Measurements from ENCODE around the gene OSBPL9. TPM values are rescaled to one million over a fixed set of nuclear protein-coding genes. Genes with fewer than 3 reads are reported as not detected.

The OSBPL9 gene
- total and polyA plus RNA-seq, 8 donors = 63.1 to 139 (median 114) TPM

DNA sequence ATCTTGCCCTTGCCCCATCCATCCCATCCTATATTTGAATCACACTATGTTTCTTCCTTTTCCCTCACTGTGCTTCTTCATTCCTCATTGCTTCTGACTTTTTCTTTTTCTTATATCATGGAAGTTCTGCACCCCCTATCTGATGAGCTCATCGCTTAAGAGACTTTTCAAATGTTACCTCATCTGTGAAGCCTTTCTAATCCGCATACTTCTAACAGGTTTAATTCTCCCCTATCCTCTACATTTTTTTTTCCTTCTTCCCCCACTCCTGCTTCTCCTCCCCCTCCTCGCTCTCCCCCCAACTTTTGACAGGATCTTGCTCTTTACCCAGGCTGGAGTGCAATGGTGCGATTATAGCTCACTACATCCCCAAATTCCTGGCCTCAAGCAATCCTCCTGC, 39.5 kb downstream of the OSBPL9 start:
- no peak for ATAC-seq
- TF ChIP-seq, protein P1, sequence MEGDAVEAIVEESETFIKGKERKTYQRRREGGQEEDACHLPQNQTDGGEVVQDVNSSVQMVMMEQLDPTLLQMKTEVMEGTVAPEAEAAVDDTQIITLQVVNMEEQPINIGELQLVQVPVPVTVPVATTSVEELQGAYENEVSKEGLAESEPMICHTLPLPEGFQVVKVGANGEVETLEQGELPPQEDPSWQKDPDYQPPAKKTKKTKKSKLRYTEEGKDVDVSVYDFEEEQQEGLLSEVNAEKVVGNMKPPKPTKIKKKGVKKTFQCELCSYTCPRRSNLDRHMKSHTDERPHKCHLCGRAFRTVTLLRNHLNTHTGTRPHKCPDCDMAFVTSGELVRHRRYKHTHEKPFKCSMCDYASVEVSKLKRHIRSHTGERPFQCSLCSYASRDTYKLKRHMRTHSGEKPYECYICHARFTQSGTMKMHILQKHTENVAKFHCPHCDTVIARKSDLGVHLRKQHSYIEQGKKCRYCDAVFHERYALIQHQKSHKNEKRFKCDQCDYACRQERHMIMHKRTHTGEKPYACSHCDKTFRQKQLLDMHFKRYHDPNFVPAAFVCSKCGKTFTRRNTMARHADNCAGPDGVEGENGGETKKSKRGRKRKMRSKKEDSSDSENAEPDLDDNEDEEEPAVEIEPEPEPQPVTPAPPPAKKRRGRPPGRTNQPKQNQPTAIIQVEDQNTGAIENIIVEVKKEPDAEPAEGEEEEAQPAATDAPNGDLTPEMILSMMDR (IDR thresholded peaks at IDR 0.05) = no peak
- no peaks in the 10 kb centered on the region for H3K27me3 ChIP-seq
- no peak overlapping the region for H3K27ac ChIP-seq
- no peaks in the 10 kb centered on the region for H3K4me1 ChIP-seq
- DNase-seq = no peak
- H3K9me3 ChIP-seq = no peaks in the 10 kb centered on the region
- intact Hi-C loops (cut with DNase I) = no loop called here
- H3K36me3 ChIP-seq = no peaks in the 10 kb centered on the region
- no peak overlapping the region for H3K4me3 ChIP-seq

DNA sequence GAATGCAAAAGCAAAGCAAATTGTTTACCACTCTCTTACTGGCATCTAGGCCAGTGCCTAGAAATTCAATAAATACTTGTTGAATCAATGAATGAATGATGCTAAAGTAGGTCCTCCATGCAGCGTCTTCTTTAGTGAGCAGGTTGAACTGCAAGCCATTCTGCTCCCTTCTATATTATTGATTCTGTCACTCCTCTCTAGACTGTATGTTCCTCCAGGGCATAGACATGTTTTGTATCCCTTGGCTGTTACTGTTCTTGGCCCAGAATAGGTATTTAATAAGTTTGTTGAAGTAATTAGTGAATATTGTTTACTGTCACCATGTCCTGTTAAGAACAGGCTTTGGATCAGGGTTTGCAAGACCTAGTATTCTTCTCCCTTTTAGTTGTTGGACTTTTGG, 43.7 kb downstream of the OSBPL9 start:
- no peak for ATAC-seq
- H3K4me3 ChIP-seq = no peak overlapping the region
- H3K27ac ChIP-seq = peak overlapping the region in 1 of 2 donors; percentile 9
- H3K36me3 ChIP-seq = no peaks in the 10 kb centered on the region
- H3K27me3 ChIP-seq = no peaks in the 10 kb centered on the region
- H3K4me1 ChIP-seq = peaks cover 0 to 16% of the 10 kb centered on the region in 2 donors
- no peak for DNase-seq
- intact Hi-C loops (cut with DNase I) = no loop called here
- TF ChIP-seq, protein P1 (IDR thresholded peaks at IDR 0.05) = no peak
- H3K9me3 ChIP-seq = no peaks in the 10 kb centered on the region

DNA sequence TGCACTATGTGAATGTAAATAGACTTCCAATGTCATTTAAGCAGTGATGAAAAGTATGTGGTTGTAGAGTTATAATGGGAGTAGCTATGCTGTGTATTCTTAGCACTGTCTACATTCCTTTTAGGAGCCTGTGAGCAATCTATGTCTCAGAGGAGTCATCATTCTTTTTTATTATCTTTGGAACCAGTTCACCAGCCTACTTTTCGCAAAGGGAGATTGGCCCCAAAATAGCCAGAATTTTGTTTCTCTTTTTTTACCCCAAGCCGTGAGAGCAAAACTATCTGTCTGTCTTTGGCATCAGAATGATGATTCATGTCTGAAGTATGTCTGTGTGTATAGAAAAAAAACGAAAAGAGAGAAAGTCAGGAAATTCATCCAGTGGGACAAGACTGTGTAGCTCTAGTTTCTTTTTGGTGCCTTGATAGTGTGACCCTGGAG, 44.2 kb downstream of the OSBPL9 start:
- Histone ChIP-seq H3K27ac (no peak overlapping the region), H3K9me3 (no peaks in the 10 kb centered on the region), H3K4me3 (no peak overlapping the region), H3K27me3 (no peaks in the 10 kb centered on the region), H3K36me3 (no peaks in the 10 kb centered on the region), H3K4me1 (peaks cover 0 to 21% of the 10 kb centered on the region in 2 donors)
- intact Hi-C loops (cut with DNase I) = no loop called here
- DNase-seq = no peak
- ATAC-seq = peak; percentile 49
- TF ChIP-seq, protein P1 (IDR thresholded peaks at IDR 0.05) = no peak

DNA sequence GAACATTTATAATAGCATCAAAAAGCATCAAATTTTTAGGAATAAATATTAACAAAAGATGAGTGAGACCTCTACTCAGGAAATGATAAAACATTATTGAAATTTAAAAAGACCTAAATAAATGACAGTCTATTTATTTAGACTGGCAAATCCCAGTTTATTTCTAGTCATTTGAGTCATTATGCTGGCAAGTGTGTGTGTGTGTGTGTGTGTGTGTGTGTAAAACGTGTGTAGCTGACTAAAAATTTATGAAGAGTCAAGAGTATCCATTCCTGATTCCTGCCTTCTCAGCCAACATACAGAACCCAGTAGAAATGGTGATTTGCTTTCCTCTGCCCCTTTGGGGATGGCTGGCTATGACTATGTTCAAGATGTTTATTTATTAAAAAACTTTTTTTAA, 46.2 kb downstream of the OSBPL9 start:
- DNase-seq (no peak), ATAC-seq (no peak)
- H3K9me3 ChIP-seq = no peaks in the 10 kb centered on the region
- TF ChIP-seq, protein P1 (IDR thresholded peaks at IDR 0.05) = no peak
- peaks cover 0 to 31% of the 10 kb centered on the region in 2 donors for H3K4me1 ChIP-seq
- no peaks in the 10 kb centered on the region for H3K27me3 ChIP-seq
- H3K27ac ChIP-seq = peak overlapping the region in 1 of 2 donors; percentile 39
- intact Hi-C loops (cut with DNase I) = no loop called here
- no peaks in the 10 kb centered on the region for H3K36me3 ChIP-seq
- H3K4me3 ChIP-seq = no peak overlapping the region

DNA sequence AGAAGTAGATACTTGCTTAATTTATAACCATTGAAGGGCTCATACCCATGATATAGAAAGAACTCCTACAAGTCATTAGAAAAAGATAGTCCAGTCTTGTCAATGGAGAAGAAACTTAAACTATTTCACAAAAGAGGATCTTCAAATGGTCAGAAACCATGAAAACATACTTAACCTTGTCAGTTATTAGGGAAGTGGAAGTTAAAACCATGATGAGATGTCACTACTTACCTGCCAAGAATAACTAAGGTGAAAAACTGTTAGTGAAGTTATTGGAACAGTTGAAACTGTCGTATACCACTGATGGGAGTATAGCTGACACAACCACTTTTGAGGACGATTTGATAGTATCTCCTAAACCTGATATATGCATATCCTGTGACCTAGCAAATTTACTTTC, 46.8 kb downstream of the OSBPL9 start:
- DNase-seq (no peak), ATAC-seq (no peak)
- Histone ChIP-seq H3K4me3 (no peak overlapping the region), H3K4me1 (peaks cover 0 to 31% of the 10 kb centered on the region in 2 donors), H3K27ac (peak overlapping the region in 1 of 2 donors; percentile 39), H3K27me3 (no peaks in the 10 kb centered on the region), H3K9me3 (no peaks in the 10 kb centered on the region), H3K36me3 (no peaks in the 10 kb centered on the region)
- intact Hi-C loops (cut with DNase I) = no loop called here
- TF ChIP-seq, protein P1 (IDR thresholded peaks at IDR 0.05) = no peak
